Measurements from ENCODE around the gene CGB7.

Gene CGB7

GRCh38 chr19:49016067-49016839 is 41.3 kb downstream of the CGB7 start:
- no peak for DNase-seq (ENCODE audit: low read depth in 2 of 2)

- DNase-seq (ENCODE audit: low read depth in 2 of 2) = no peak
Observed at GRCh38 chr19:49014870-49015255, 42.7 kb downstream of the CGB7 start.

- DNase-seq (ENCODE audit: low read depth in 2 of 2) = no peak
Observed at GRCh38 chr19:49014123-49014869, 43.3 kb downstream of the CGB7 start.

- no peak for DNase-seq (ENCODE audit: low read depth in 2 of 2)
Observed at GRCh38 chr19:49011194-49011593, 46.4 kb downstream of the CGB7 start.

- no peak for DNase-seq (ENCODE audit: low read depth in 2 of 2)
Observed at GRCh38 chr19:49010453-49010852, 47.1 kb downstream of the CGB7 start.

- no peak for DNase-seq (ENCODE audit: low read depth in 2 of 2)
Observed at GRCh38 chr19:49009828-49010227, 47.7 kb downstream of the CGB7 start.

- no peak for DNase-seq (ENCODE audit: low read depth in 2 of 2)
Observed at GRCh38 chr19:49006905-49007304, 50.6 kb downstream of the CGB7 start.

GRCh38 chr19:49004964-49005614 is 52.5 kb downstream of the CGB7 start:
- DNase-seq (ENCODE audit: low read depth in 2 of 2) = no peak
